Putamen (tissue), 1 donor: Measurements from ENCODE around the gene ZNF586.
"Not testable (repeated sequence)": the region's sequence is repeated elsewhere in the genome, so short reads cannot be mapped to it uniquely, and the experiment has no call there.

Experiments used
- DNase-seq: peaks from one replicate; pipeline ENCODE4 v3.0.0-alpha.2; 2016; ENCODE audit warnings: low spot score

The ZNF586 gene

DNA sequence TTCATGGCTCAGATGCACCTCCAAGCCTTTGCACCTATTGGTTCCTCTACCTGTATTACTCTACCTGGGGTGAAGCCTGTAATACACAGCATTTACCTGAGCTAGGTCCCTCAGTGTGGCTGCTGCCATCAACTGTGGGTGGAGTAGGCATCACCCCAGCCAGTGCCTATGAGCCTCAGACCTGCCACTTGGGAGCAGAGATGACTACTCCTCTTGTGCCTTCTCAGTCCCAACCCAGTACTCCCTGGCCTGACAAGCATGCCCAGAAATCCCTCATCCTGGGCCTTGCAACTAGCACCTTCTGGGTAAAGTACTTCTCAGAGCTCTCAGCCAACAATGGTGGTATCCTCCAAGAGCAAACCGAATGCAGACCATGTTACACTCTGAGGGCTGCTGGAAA is 27.1 kb downstream of the ZNF586 start:
- not testable (repeated sequence) for DNase-seq

DNA sequence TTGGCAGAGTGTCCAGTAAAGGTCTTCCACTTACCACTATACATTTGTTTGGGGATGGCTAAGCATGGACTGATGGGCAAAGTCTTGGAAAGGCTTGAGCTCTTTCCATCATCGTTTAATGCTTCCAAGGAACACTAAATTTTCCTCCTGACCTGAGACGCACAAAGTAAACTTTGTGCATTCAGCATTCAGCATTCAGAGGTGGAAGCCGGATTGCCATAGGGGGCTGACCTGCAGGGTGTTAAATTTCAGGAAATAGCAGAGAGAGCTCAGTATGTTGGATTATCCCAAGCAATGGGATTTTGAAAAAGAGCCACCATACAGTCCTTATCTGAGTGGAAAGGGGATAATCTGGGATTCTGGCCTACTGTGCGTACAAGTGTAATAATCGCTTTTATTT is 31.2 kb downstream of the ZNF586 start:
- DNase-seq = no peak

DNA sequence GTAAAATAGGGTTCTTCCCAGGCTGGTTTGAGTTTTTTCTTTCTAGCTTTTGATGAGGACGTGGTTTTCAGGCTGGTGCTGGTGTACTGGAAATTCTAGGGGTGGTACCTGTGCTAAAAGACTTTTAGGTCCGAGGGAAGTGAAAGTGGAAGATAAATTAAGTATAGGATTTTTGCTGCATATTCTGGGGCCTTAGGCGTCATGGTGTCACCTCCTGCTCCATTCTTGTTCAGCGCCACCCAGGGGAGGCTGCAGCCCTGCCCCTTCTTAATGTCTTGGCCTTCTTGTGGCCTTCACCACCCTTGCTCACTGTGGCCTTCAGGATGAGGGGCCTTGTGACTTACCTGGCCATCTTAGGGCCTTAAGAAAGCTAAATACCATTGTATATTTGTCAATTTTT is 32.8 kb downstream of the ZNF586 start:
- DNase-seq = no peak

DNA sequence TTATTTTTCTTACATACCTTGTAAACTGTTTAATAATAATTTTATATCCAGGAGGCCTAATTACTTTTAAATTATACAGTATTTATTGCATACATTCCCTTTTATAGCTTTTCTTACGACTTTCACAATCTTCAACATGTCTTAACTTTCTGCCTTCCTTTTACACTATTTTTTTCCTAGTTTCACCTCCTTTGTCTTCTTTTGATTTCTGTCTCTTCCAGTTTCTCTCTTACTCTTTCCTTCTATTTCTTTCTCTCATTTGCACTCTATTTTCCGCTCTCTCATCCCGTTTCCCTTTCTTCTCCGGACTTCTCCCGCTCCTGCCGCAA is 33.8 kb downstream of the ZNF586 start:
- no peak for DNase-seq

DNA sequence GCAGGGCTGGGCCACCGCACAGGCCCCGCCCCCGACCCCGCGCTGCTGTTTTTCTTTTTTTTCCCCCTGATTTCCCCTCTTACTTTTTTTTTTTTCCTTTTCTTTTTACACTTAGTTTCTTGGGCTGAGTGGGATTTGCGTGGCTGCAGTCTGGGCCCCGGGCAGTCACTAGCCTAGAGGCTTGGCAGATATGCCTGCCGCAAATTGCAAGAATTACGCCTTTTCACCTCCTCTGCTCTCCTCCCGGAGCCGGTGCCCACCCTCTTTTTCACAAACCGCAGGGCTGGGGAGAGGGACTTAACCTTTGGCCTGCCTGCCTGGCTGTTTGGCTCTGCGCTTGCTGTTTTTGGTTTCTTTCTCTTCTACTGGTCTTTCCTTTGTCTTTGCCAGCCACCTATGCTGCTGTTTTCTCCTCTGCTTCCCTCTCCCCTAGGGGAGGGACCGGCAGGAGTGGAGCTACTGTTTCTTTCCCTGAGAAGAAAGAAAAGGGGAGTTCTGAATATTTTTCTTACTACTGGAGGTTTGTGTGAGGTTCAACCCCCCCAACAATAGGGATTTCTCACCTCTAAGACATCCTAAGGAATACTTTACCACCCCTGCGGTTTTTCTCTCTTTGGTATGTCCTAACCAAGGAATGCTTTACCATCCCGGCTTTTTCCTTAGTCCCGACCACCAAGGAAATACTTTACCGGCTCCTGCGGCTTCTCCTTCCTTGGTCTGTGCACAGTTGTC is 34.3 kb downstream of the ZNF586 start:
- no peak for DNase-seq

DNA sequence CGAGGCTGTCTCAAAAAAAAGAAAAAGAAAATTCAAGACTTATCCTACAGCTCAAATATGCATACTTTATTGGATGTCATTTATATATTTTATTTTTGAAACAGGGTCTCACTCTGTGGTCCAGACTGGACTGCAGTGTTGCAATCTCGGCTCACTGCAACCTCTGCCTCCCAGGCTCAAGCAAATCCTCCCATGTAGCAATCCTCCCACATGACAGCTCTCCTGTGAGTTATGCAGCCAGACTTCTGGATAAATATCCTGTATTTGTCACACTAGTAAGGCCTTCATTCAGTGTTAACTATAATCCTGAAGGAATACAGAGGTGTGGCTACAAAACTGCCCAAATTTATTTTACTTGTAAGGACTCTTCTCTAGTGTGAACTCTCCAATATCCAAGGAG is 38.1 kb downstream of the ZNF586 start:
- DNase-seq = no peak

DNA sequence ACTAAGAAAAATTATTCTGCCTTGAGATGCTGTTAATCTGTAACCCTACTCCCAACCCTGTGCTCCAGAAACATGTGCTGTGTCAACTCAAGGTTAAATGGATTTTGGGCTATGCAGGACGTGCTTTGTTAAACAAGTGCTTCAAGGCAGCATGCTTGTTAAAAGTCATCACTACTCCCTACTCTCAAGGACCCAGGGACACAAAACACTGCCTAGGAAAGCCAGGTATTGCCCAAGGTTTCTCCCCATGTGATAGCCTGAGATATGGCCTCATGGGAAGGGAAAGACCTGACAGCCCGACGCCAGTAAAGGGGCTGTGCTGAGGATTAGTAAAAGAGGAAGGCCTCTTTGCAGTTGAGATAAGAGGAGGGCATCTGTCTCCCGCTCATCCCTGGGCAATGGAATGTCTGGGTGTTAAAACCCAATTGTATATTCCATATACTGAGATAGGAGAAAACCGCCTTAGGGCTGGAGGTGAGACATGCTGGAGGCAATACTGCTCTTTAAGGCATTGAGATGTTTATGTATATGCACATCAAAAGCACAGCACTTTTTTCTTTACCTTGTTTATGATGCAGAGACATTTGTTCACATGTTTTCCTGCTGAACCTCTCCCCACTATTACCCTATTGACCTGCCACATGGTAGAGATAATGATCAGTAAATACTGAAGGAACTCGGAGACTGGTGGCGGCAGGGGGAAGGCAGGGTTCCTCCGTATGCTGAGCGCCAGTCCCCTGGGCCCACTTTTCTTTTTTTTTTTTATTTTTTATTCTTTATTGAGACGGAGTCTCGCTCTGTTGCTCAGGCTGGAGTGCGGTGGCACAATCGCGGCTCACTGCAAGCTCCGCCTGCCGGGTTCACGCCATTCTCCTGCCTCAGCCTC is 41.2 kb downstream of the ZNF586 start:
- not testable (repeated sequence) for DNase-seq

DNA sequence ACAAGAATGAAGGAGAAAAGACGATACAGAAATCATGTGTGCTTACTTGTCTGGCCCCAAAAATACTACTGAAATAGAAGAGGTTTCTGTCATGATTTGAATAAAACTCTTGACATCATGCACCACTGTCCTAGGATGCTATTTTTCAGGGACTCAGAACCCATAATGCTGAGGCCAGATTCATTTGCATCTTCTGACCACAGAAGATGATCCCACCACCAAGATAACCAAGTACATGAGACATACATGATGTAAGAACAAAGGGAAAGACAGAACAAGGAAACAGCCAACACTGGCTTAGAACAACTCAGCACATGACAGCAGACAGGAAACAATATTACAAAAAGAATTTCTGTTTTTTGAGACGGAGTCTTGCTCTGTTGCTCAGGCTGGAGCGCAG is 42.8 kb downstream of the ZNF586 start:
- no peak for DNase-seq

DNA sequence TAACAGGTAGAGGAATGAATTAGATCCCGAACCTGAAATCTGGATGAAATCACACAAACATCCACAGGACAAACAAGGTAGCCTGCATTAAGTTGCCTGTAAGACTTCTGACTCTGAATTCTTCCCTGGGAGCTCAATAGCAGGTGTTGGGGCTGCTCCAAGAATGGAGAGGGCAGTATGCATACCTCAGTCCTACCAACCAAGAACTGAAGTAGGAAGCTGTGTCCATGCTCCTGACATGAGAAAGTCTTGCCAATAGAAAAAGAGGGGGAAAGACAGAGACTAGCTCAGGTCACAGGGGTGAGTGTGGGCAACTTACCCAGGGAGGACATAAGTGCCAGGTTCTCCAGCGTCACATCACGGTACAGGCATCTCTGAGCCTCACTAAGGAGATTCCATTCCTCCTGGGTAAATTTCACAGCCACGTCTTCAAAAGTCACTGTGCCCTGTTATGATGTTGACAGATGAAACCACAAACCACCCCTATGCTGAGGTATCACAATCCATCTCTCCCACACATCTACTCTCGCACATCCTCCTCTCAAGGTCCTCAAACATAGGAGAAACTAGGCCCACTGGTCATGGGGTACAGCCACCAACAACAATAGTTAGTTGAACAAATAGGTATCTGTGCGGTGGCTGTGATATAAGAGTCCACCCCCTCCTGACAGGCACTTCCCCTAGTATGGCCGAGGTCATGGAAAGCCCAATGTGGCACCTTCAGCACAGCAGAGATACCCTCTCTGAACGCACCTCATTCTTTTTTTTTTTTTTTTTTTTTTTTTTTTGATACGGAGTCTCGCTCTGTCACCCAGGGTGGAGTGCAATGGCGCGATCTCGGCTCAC is 43.7 kb downstream of the ZNF586 start:
- not testable (repeated sequence) for DNase-seq

DNA sequence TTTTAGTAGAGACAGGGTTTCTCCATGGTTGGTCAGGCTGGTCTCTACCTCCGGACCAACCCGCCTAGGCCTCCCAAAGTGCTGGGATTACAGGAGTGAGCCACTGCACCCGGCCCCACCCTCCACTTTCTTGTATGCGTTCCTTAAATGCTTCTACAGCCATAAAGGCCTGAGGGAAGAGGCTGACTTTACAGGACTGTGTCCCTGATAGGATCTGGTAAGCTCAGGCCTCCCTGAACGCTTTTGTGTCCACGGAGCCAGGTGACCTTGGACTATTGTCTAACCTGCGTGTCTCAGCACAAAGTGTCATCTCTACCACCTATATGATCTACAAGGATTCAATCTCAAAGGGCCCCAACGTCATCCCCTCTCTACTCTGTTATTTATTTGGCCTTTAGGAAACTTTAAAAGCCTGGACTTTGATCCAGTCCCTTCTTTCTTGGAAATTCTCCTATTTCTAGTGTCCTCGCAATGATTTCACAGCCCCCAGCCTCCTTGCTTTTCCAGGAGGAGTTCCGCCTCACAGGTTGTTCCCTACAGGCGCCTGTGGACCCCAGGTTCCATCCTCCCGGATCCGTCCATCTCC is 44.5 kb downstream of the ZNF586 start:
- no peak for DNase-seq

DNA sequence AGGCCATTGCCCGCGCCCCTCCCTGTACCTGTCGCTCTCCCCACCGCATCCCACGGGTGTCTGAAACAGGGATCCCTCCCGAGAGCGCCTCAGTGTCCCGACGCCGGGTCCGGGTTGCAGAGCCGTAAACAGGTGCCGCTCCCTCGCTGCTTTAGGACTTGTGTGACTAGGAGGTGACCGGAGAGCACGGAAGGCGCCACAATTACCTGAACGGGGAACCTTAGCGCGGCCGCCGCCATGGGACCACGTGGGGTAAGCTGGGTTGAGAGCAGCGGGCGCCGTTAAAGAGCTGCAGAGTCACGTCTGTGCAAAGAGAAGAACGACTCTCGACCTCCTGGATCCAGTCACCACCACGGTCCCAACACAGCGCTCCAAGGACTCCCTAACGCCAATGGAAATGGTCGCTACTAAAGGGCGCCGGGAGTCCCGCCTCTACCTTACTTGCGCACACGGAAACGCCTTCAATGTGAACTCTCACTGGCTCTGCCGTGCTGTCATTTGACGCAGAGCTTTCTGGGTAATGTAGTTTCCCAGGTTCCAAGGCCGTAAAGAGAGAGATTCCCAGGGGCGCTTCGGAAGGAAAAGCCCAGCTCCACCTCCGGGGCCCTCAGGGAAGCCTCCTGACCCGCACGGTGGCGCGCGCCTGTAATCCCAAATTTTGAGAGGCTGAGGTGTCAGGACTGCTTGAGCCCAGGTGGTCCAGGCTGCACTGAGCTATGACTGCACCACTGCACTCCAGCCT is 45.2 kb downstream of the ZNF586 start, which contains the start of gene ZNF552:
ZNF552 (minus strand) TSS at position 409 of the 742 bp plus-strand sequence; CDS start at position 239, 170 bp downstream.
- peak; percentile 94 for DNase-seq

DNA sequence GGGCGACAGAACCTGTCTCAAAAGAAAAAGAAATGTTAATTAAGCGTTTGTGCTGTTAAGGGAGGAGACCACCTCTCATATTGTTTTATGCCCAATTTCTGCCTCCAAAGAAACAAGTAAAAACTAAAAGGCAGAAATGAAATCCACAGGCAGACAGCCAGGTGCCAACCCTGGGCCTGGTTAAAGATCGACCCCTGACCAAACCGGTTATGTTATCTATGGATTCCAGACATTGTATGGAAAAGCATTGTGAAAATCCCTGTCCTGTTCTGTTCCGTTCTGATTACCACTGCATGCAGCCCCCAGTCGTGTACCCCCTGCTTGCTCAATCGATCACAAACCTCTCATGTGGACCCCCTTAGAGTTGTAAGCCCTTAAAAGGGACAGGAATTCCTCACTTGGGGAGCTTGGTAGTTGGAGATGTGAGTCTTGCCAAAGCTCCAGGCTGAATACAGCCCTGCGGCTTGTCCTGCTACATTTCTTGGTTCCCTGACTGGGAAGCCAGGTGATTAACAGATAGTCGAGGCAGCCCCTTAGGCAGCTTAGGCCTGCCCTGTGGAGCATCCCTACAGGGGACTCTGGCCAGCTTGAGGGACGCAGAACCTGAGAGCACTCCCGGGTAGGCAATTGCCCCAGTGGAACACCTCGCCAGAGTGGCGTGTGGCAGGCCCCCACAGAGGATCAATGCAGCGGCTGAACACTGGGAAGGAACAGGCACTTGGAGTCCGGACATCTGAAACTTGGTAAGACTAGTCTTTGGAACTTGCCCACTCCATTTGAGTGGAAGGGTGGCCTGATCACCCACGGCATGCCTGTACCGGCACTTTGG is 46.0 kb downstream of the ZNF586 start:
- no peak for DNase-seq

DNA sequence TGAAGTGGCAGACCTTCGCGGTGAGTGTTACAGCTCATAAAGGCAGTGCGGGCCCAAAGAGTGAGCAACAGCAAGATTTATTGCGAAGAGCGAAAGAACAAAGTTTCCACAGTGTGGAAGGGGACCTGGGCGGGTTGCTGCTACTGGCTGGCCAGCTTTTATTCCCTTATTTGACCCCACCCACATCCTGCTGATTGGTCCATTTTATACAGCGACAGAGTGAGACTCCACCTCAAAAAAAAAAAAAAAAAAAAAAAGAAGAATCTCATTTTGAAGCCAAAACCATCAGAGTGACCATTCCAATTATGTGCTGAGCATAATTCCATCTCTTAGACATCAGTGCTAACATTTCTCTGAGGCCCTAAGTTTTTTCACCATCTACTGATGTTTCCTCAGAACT is 47.2 kb downstream of the ZNF586 start:
- DNase-seq = no peak

DNA sequence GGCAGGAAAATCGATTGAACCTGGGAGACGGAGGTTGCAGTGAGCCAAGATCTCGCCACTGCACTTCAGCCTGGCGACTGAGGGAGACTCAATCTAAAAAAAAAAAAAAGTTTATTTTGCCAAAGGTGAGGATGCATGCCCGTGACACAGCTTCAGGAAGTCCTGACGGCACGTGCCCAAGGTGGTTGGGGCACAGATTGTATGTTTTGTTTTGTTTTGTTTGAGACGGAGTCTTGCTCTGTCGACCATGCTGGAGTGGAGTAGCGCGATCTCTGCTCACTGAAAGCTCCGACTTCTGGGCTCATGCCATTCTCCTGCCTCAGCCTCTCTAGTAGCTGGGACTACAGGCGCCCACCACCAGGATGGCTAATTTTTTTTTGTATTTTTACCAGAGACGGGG is 48.5 kb downstream of the ZNF586 start:
- DNase-seq = no peak

DNA sequence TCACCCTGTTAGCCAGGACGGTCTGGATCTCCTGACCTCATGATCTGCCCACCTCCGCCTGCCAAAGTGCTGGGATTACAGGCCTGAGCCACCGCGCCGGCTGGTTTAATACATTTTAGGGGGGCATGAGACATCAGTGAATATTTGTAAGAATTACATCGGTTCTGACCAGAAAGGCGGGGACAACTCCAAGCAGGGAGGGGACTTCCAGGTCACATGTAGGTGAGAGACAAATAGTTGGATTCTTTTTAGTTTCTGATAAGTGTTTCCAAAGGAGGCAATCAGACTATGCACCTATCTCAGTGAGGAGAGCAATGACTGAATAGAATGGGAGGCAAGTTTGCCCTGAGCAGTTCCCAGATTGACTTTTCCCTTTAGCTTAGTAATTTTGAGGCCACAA is 48.9 kb downstream of the ZNF586 start:
- no peak for DNase-seq

DNA sequence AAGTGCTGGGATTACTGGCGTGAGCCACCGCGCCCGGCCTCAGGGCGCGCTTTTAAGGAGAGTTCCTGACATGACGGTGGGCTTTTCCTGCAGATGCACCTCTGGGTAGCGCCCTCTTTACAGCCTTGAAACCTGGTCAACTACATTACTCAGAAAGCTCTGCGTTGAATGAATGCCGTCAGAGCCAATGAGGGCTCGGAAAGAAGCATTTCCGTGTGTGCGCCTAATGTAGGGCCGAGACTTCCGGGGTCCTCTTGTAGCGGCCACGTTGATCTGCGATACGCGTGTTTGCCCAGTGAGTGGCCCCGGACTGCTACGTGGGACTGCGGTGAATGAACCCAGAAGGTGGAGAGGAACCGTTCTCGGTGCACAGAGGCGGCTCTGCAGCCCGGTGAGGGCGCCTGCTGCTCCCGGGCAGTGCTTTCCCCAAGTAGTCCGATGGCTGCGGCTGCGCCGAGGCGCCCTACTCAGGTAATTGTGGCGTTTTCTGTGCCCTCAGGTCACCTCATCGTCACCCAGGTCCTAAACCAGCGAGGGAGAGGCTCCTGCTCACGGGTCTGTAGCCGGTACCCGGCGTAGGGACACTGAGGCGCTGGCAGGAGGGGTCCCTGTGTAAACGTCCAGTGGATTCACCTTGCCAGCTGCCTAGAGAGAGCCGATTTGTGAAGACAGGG is 50.1 kb downstream of the ZNF586 start:
- DNase-seq = peak; percentile 90

DNA sequence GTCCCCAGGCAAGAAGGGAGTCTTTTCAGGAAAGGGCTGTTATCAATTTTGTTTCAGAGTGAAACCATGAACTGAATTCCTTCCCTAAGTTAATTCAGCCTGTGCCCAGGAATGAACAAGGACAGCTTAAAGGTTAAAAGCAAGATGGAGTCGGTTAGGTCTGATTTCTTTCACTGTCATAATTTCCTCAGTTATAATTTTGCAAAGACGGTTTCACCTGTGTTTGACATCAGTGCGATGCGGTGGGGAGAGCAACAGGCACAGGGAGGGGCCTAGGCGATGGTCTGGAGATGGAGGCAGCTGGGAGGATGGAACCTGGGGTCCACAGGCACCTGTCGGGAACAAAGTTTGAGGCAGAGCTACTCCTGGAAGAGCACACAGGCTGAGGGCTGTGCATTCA is 51.1 kb downstream of the ZNF586 start:
- DNase-seq = no peak

DNA sequence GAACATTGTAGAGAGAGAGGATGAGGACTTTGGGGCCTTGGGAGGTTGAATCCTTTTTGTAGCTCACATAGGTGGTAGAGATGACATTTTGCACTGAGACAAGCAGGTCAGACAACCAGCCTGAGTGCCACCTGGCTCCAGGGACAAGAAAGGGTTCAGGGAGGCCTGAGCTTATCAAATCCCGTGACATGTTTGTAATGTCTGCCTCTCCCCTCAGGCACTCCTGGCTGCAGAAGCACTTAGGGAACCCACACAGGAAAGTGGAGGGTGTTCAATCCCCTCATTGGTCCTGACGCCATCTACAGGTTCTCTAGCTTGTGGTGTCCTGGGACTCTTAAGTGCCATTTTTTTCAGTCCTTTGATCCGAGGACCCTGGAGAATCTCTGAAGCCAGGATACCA is 51.6 kb downstream of the ZNF586 start:
- not testable (repeated sequence) for DNase-seq

DNA sequence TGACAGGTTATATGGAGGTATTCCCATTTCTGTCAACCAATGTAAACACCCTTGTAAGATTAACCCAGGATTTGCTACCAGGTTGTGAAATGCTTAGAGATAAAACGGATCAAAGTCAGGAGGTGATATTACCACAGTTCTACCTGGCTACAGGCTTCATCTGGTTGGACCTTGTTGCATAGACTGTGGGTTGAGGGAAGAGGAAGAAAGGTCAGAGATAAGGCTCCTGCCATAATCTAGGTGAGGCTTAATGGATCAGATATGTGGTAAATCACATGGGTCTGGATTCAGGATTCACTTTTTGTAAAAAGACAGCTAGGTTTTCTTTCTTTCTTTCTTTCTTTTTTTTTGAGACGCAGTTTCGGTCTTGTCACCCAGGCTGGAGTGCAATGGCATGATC is 52.0 kb downstream of the ZNF586 start:
- not testable (repeated sequence) for DNase-seq

DNA sequence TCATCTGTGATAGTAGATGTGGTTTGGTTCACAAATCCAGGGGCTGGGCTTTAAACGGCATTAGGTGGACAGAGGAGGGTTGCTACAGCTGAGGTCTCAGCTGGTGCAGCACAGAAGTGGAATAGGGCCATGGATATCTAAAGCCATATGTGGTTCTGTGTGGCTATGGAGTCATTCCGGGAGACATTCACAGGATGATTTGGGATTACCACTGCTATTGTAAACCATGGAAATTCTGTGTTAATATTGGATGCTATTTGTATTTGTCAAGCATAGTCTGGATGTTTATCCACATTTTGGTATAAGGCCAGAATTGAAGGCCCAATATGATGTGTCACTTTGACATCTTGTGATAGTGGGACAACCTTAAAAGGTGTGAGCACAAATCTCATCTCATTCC is 53.7 kb downstream of the ZNF586 start:
- not testable (repeated sequence) for DNase-seq
